Testis (tissue), 3 donors: ENCODE measurements around the gene BSG. TPM values are rescaled to one million over a fixed set of nuclear protein-coding genes. Genes with fewer than 3 reads are reported as not detected.
A peak's percentile ranks its signal among the peaks of the same experiment; 100 is the strongest.

Experiments used
- DNase-seq: peaks from one replicate; pipeline ENCODE4 v3.0.0-alpha.2; 2019
- H3K27ac ChIP-seq, 2 donors: fragments of 200-600 bp; sonication (generic); one replicate each; pipeline ENCODE4 v1.5.1; 2019
- H3K27me3 ChIP-seq: fragments of 200-600 bp; sonication (generic); one replicate; pipeline ENCODE4 v1.5.1; 2019
- H3K36me3 ChIP-seq: fragments of 200-600 bp; sonication (generic); one replicate; pipeline ENCODE4 v1.5.1; 2017; ENCODE audit warnings: low read depth; ENCODE audit errors: missing control alignments
- H3K4me1 ChIP-seq: fragments of 200-600 bp; sonication (generic); one replicate; pipeline ENCODE4 v1.5.1; 2019
- H3K4me3 ChIP-seq, 2 donors: fragments of 200-600 bp; sonication (generic); one replicate each; pipeline ENCODE4 v1.5.1; 2017 to 2019
- H3K9me3 ChIP-seq: fragments of 200-600 bp; sonication (generic); one replicate; pipeline ENCODE4 v1.5.1; 2017
- CTCF ChIP-seq, 3 experiments: fragments of 450-650 bp in 2 of 3; fragments of 200-600 bp in 1 of 3; sonication (generic) in 1 of 3; IDR thresholded peaks; one replicate each; pipeline ENCODE4 v1.5.1; 2016 to 2019; ENCODE audit warnings: antibody characterized with exemption in 3 of 3, mild to moderate bottlenecking in 2 of 3, moderate library complexity in 1 of 3
- POLR2A ChIP-seq: fragments of 450-650 bp; IDR thresholded peaks from one replicate; pipeline ENCODE4 v1.6.1; 2017; ENCODE audit warnings: antibody characterized with exemption, mild to moderate bottlenecking, moderate library complexity
- WGBS, 2 donors: methylation state at CpG; one replicate each; pipeline ENCODE4 v1.1.5; 2018; 5-methylcytosine and 5-hydroxymethylcytosine counted together
- intact Hi-C: fragments of 100-400 bp; cut with DNase I; formaldehyde crosslinking; loops from one replicate; pipeline ENCODE4 v1.15.1; 2023; ENCODE audit warnings: low total_unique reads
- polyA plus RNA-seq: library from polyadenylated mRNA; stranded (reverse); fragments of 350-450 nt; fragmentation: Illumina TruSeq; extraction: RNeasy Lipid Tissue Mini Kit (QIAGEN cat#74804); gene quantifications from one replicate; pipeline ENCODE4 v1.2.3, GENCODE V29; 2014; ENCODE audit warnings: low read depth, low replicate concordance; ENCODE audit not compliant: insufficient read depth
- total RNA-seq, 2 donors: library from RNA; depleted of rRNA; stranded (reverse); fragments of >200 nt; gene quantifications; one replicate each; pipeline ENCODE4 v1.2.3, GENCODE V29; 2016

The BSG gene
- total and polyA plus RNA-seq, 3 donors from 2014 or later: 870 to 1,458 (median 1,391) TPM

- intact Hi-C loops: no loop called here
- 88% methylated on average over 22 of the region's 22 CpGs; no CpG with 5 or more reads in 1 of the 2 donors for WGBS, 2 donors
- no peak overlapping the region for H3K4me3 ChIP-seq
- no peaks in the 10 kb centered on the region for H3K36me3 ChIP-seq
- DNase-seq: no peak
- TF ChIP-seq CTCF (IDR thresholded peaks at IDR 0.05): no peak
- no peak for TF ChIP-seq POLR2A
- no peaks in the 10 kb centered on the region for H3K27me3 ChIP-seq
- no peak overlapping the region for H3K27ac ChIP-seq
- H3K9me3 ChIP-seq: no peaks in the 10 kb centered on the region
- H3K4me1 ChIP-seq: peaks cover 17% of the 10 kb centered on the region
Measured at GRCh38 chr19:609004-609346, 36.6 kb downstream of the BSG start.

GRCh38 chr19:610071-610800 lies 37.8 kb downstream of the BSG start:
- Histone ChIP-seq H3K4me3 (no peak overlapping the region), H3K9me3 (no peaks in the 10 kb centered on the region), H3K4me1 (peaks cover 17% of the 10 kb centered on the region), H3K36me3 (no peaks in the 10 kb centered on the region), H3K27me3 (no peaks in the 10 kb centered on the region), H3K27ac (peak overlapping the region in 1 of 2 donors; percentile 63)
- 34 to 36% methylated on average over 11 to 38 of the region's 38 CpGs for WGBS, 2 donors
- intact Hi-C loops: no loop called here
- TF ChIP-seq CTCF (IDR thresholded peaks at IDR 0.05): no peak
- DNase-seq: peak; percentile 44

- intact Hi-C loops: no loop called here
- DNase-seq: peak; percentile 67
Measured at GRCh38 chr19:610801-611480, 38.5 kb downstream of the BSG start.

GRCh38 chr19:611481-611868 lies 39.1 kb downstream of the BSG start:
- Histone ChIP-seq H3K4me3 (no peak overlapping the region), H3K4me1 (peaks cover 17% of the 10 kb centered on the region), H3K36me3 (no peaks in the 10 kb centered on the region), H3K27ac (peak overlapping the region in 1 of 2 donors; percentile 63), H3K27me3 (no peaks in the 10 kb centered on the region), H3K9me3 (no peaks in the 10 kb centered on the region)
- TF ChIP-seq CTCF (IDR thresholded peaks at IDR 0.05) (no peak), POLR2A (no peak)
- intact Hi-C loops: no loop called here
- DNase-seq: no peak
- WGBS, 2 donors: 57 to 60% methylated on average over 13 of the region's 13 CpGs

More at GRCh38 chr19:610801-611480, 38.5 kb downstream of the BSG start:
- no peaks in the 10 kb centered on the region for H3K36me3 ChIP-seq
- peaks cover 17% of the 10 kb centered on the region for H3K4me1 ChIP-seq
- no peak overlapping the region for H3K4me3 ChIP-seq
- peak overlapping the region in 1 of 2 donors; percentile 63 for H3K27ac ChIP-seq
- no peak for TF ChIP-seq POLR2A
- no peak for TF ChIP-seq CTCF (IDR thresholded peaks at IDR 0.05)
- WGBS, 2 donors: 26 to 36% methylated on average over 23 to 36 of the region's 36 CpGs
- H3K9me3 ChIP-seq: no peaks in the 10 kb centered on the region
- H3K27me3 ChIP-seq: no peaks in the 10 kb centered on the region
